Effector memory CD4-positive, alpha-beta T cell (primary cell): ENCODE data around the gene NANOG.
"Not testable (repeated sequence)": the region's sequence is repeated elsewhere in the genome, so short reads cannot be mapped to it uniquely, and the experiment has no call there.

Experiments
- DNase-seq, 3 donors: peaks; one replicate each; pipeline ENCODE4 v3.0.0-alpha.2; 2020
- H3K27ac ChIP-seq: 2 replicates; pipeline ENCODE4 v1.7.0; 2013; ENCODE audit warnings: mild to moderate bottlenecking, low read length, moderate library complexity; ENCODE audit not compliant: insufficient read depth, poor library complexity, severe bottlenecking
- H3K27me3 ChIP-seq: replicated peaks from 2 replicates; pipeline ENCODE4 v1.7.0; 2013; ENCODE audit warnings: mild to moderate bottlenecking, low read length; ENCODE audit not compliant: insufficient read depth, control insufficient read depth, poor library complexity, severe bottlenecking
- H3K36me3 ChIP-seq: 2 replicates; pipeline ENCODE4 v1.7.0; 2013; ENCODE audit warnings: mild to moderate bottlenecking, low read length, moderate library complexity; ENCODE audit not compliant: control insufficient read depth, insufficient read depth
- H3K4me1 ChIP-seq: 2 replicates; pipeline ENCODE4 v1.7.0; 2013; ENCODE audit warnings: low read length, mild to moderate bottlenecking; ENCODE audit not compliant: control insufficient read depth, insufficient read depth, poor library complexity, severe bottlenecking
- H3K4me3 ChIP-seq: 2 replicates; pipeline ENCODE4 v1.7.0; 2013; ENCODE audit warnings: low read length, low read depth, mild to moderate bottlenecking; ENCODE audit not compliant: insufficient read depth, poor library complexity, severe bottlenecking
- H3K9me3 ChIP-seq: 2 replicates; pipeline ENCODE4 v1.7.0; 2013; ENCODE audit warnings: mild to moderate bottlenecking, low read length, moderate library complexity; ENCODE audit not compliant: control insufficient read depth

The NANOG gene

DNA sequence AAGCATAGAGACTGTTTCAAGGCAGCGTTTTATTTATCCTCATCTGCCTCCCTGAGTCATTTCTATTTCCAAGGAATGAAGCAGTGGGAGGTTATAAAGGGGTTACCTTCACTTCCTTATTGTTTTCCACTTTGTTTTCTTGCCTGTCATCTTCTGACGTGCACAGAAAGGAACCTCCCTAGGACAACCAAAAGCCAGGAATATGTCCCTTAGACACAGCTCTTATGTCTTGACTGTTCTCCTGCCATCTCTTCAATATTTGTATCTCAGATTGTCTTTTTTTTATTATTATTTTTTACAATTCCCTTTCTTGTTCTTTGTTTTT, 58.9 kb downstream of the NANOG start:
- not testable (repeated sequence) for H3K27me3 ChIP-seq, DNase-seq, H3K4me1 ChIP-seq, H3K9me3 ChIP-seq, H3K36me3 ChIP-seq, H3K27ac ChIP-seq, H3K4me3 ChIP-seq
